Stomach smooth muscle (tissue), 2 donors: ENCODE measurements around the gene CCL28.

ENCODE experiments used
- H3K27ac ChIP-seq: one replicate; pipeline ENCODE4 v1.7.0; 2013; ENCODE audit warnings: mild to moderate bottlenecking, low read length, inconsistent platforms
- H3K27me3 ChIP-seq, 2 donors: one replicate each; pipeline ENCODE4 v1.7.0; 2013; ENCODE audit warnings: low read length in 2 of 2; ENCODE audit not compliant: insufficient read depth in 2 of 2, control insufficient read depth in 1 of 2
- H3K36me3 ChIP-seq, 2 donors: one replicate each; pipeline ENCODE4 v1.7.0; 2013; ENCODE audit warnings: low read length in 2 of 2; ENCODE audit not compliant: control insufficient read depth in 2 of 2, insufficient read depth in 2 of 2
- H3K4me1 ChIP-seq: one replicate; pipeline ENCODE4 v1.7.0; 2013; ENCODE audit warnings: low read length; ENCODE audit not compliant: control insufficient read depth, insufficient read depth
- H3K4me3 ChIP-seq, 2 donors: one replicate each; pipeline ENCODE4 v1.7.0; 2013; ENCODE audit warnings: low read length in 2 of 2
- H3K9ac ChIP-seq, 2 donors: one replicate each; pipeline ENCODE4 v1.7.0; 2013; ENCODE audit warnings: low read length in 2 of 2, mild to moderate bottlenecking in 1 of 2
- H3K9me3 ChIP-seq, 2 donors: one replicate each; pipeline ENCODE4 v1.7.0; 2013; ENCODE audit warnings: low read length in 2 of 2; ENCODE audit not compliant: control insufficient read depth in 2 of 2
- donor health status: healthy.
- donor health status: Pancreatic carcinoma.

Gene CCL28

GRCh38 chr5:43357878-43358281 lies 54.3 kb downstream of the CCL28 start:
- no peaks in the 10 kb centered on the region for H3K27me3 ChIP-seq
- no peaks in the 10 kb centered on the region for H3K36me3 ChIP-seq
- H3K9ac ChIP-seq, result no peak overlapping the region
- H3K4me3 ChIP-seq, result no peak overlapping the region
- H3K27ac ChIP-seq, result no peak overlapping the region
- H3K9me3 ChIP-seq, result peaks cover 0 to 6% of the 10 kb centered on the region in 2 donors
- H3K4me1 ChIP-seq, result no peaks in the 10 kb centered on the region

GRCh38 chr5:43357067-43357466 lies 55.1 kb downstream of the CCL28 start:
- H3K4me3 ChIP-seq, result no peak overlapping the region
- H3K27ac ChIP-seq, result no peak overlapping the region
- H3K27me3 ChIP-seq, result no peaks in the 10 kb centered on the region
- no peaks in the 10 kb centered on the region for H3K4me1 ChIP-seq
- no peak overlapping the region for H3K9ac ChIP-seq
- no peaks in the 10 kb centered on the region for H3K36me3 ChIP-seq
- H3K9me3 ChIP-seq, result peaks cover 0 to 6% of the 10 kb centered on the region in 2 donors

- Histone ChIP-seq H3K4me3 (no peak overlapping the region), H3K9me3 (peaks cover 0 to under 1% of the 10 kb centered on the region in 2 donors), H3K27ac (no peak overlapping the region), H3K27me3 (no peaks in the 10 kb centered on the region), H3K4me1 (no peaks in the 10 kb centered on the region), H3K36me3 (no peaks in the 10 kb centered on the region), H3K9ac (no peak overlapping the region)
Measured at GRCh38 chr5:43354774-43355173, 57.4 kb downstream of the CCL28 start.

- no peaks in the 10 kb centered on the region for H3K36me3 ChIP-seq
Measured at GRCh38 chr5:43353668-43354067, 58.5 kb downstream of the CCL28 start.

GRCh38 chr5:43352915-43353314 lies 59.3 kb downstream of the CCL28 start:
- no peak overlapping the region for H3K9ac ChIP-seq
- no peaks in the 10 kb centered on the region for H3K9me3 ChIP-seq
- no peak overlapping the region for H3K27ac ChIP-seq
- H3K4me3 ChIP-seq, result no peak overlapping the region
- peaks cover 0 to 2% of the 10 kb centered on the region in 2 donors for H3K27me3 ChIP-seq
- H3K4me1 ChIP-seq, result no peaks in the 10 kb centered on the region
- no peaks in the 10 kb centered on the region for H3K36me3 ChIP-seq

More at GRCh38 chr5:43353668-43354067, 58.5 kb downstream of the CCL28 start:
- Histone ChIP-seq H3K27me3 (no peaks in the 10 kb centered on the region), H3K27ac (no peak overlapping the region), H3K9me3 (no peaks in the 10 kb centered on the region), H3K9ac (no peak overlapping the region), H3K4me1 (no peaks in the 10 kb centered on the region), H3K4me3 (no peak overlapping the region)

- Histone ChIP-seq H3K36me3 (no peaks in the 10 kb centered on the region), H3K4me3 (no peak overlapping the region), H3K9ac (no peak overlapping the region), H3K9me3 (peaks cover 0 to 3% of the 10 kb centered on the region in 2 donors), H3K27ac (no peak overlapping the region), H3K4me1 (no peaks in the 10 kb centered on the region), H3K27me3 (peaks cover 0 to 2% of the 10 kb centered on the region in 2 donors)
Measured at GRCh38 chr5:43352131-43352530, 60.1 kb downstream of the CCL28 start.

GRCh38 chr5:43348861-43349363 lies 63.3 kb downstream of the CCL28 start:
- Histone ChIP-seq H3K4me3 (no peak overlapping the region), H3K27ac (no peak overlapping the region), H3K9ac (no peak overlapping the region), H3K9me3 (peaks cover 0 to 3% of the 10 kb centered on the region in 2 donors), H3K36me3 (no peaks in the 10 kb centered on the region), H3K27me3 (peaks cover 0 to 2% of the 10 kb centered on the region in 2 donors), H3K4me1 (no peaks in the 10 kb centered on the region)

- no peak overlapping the region for H3K9ac ChIP-seq
- H3K36me3 ChIP-seq, result no peaks in the 10 kb centered on the region
- H3K27me3 ChIP-seq, result peaks cover 0 to 2% of the 10 kb centered on the region in 2 donors
- no peak overlapping the region for H3K27ac ChIP-seq
- H3K4me1 ChIP-seq, result no peaks in the 10 kb centered on the region
- peaks cover 0 to 3% of the 10 kb centered on the region in 2 donors for H3K9me3 ChIP-seq
- H3K4me3 ChIP-seq, result no peak overlapping the region
Measured at GRCh38 chr5:43348207-43348606, 64.0 kb downstream of the CCL28 start.

GRCh38 chr5:43338862-43339261 lies 73.3 kb downstream of the CCL28 start:
- Histone ChIP-seq H3K4me1 (no peaks in the 10 kb centered on the region), H3K27me3 (no peaks in the 10 kb centered on the region), H3K27ac (no peak overlapping the region), H3K4me3 (no peak overlapping the region), H3K9ac (no peak overlapping the region), H3K9me3 (peaks cover 0 to 15% of the 10 kb centered on the region in 2 donors), H3K36me3 (no peaks in the 10 kb centered on the region)

- H3K4me3 ChIP-seq, result no peak overlapping the region
- no peaks in the 10 kb centered on the region for H3K4me1 ChIP-seq
- peaks cover 0 to 15% of the 10 kb centered on the region in 2 donors for H3K9me3 ChIP-seq
- H3K9ac ChIP-seq, result no peak overlapping the region
- H3K36me3 ChIP-seq, result no peaks in the 10 kb centered on the region
- H3K27me3 ChIP-seq, result no peaks in the 10 kb centered on the region
- no peak overlapping the region for H3K27ac ChIP-seq
Measured at GRCh38 chr5:43336159-43336558, 76.0 kb downstream of the CCL28 start.

GRCh38 chr5:43335681-43336080 lies 76.5 kb downstream of the CCL28 start:
- no peak overlapping the region for H3K4me3 ChIP-seq
- no peak overlapping the region for H3K27ac ChIP-seq
- H3K27me3 ChIP-seq, result no peaks in the 10 kb centered on the region

More at GRCh38 chr5:43335681-43336080, 76.5 kb downstream of the CCL28 start:
- no peak overlapping the region for H3K9ac ChIP-seq
- peaks cover 0 to 11% of the 10 kb centered on the region in 2 donors for H3K9me3 ChIP-seq
- H3K36me3 ChIP-seq, result no peaks in the 10 kb centered on the region
- no peaks in the 10 kb centered on the region for H3K4me1 ChIP-seq
